GM12865 (cell line): ENCODE measurements around the gene IPO7.
"Not testable (repeated sequence)": the region's sequence is repeated elsewhere in the genome, so short reads cannot be mapped to it uniquely, and the experiment has no call there.

Experiments
- DNase-seq: peaks from one replicate; pipeline ENCODE4 v3.0.0; 2010; ENCODE audit warnings: low read depth
- H3K4me3 ChIP-seq: 2 replicates; pipeline ENCODE4 v1.5.1; 2011; ENCODE audit warnings: mild to moderate bottlenecking, low read depth, low read length, control low read depth
- TF ChIP-seq, protein P1 (sequence below): IDR thresholded peaks from 2 replicates; pipeline ENCODE4 v1.5.1; 2011; ENCODE audit warnings: low read length, control low read depth, low read depth, inconsistent platforms; ENCODE audit not compliant: insufficient read depth; ENCODE audit errors: missing control alignments

IPO7 gene

DNA sequence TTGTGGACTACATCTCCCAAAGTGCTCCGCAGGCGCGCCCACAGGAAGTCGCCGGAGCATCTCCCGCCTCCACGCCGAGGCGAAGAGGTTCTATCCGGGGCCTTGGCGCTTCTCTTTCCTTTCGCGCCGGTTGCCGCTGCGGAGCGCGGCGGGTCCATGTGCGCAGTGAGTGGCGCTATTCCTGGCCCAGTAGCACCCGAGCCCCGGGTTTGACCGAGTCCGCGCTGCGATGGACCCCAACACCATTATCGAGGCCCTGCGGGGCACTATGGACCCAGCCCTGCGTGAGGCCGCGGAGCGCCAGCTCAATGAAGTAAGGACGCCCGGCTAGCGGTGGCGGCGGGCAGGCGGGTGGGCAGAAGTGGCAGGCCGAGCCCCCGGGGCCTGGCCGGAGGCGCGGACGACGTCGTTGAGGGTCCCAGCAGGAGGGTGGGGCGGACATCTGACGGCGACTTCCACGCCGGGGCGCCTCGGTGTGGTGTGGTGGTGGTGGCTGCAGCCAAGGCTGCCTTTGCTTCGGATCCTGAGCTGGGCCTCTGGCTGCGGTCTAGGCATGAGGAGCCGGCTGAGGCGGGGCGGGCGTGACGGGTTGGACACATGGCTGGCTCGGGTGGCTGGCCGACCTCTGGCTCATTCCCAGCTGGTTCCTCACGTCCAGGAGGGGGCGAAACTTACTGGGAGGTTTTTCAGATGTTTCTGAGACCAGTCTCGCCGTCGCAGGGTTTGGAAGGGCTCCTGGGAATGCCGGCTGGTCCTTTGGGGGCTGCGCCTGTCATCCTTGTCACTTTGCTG lies at the start of gene IPO7:
Gene IPO7, plus strand, starts transcription at position 118 of the 792 bp plus-strand sequence. Its CDS starts 112 bp downstream, at position 230.
- H3K4me3 ChIP-seq, result peak within 1 kb of the TSS; percentile 82
- peak; percentile 95 for DNase-seq
- TF ChIP-seq, protein P1, sequence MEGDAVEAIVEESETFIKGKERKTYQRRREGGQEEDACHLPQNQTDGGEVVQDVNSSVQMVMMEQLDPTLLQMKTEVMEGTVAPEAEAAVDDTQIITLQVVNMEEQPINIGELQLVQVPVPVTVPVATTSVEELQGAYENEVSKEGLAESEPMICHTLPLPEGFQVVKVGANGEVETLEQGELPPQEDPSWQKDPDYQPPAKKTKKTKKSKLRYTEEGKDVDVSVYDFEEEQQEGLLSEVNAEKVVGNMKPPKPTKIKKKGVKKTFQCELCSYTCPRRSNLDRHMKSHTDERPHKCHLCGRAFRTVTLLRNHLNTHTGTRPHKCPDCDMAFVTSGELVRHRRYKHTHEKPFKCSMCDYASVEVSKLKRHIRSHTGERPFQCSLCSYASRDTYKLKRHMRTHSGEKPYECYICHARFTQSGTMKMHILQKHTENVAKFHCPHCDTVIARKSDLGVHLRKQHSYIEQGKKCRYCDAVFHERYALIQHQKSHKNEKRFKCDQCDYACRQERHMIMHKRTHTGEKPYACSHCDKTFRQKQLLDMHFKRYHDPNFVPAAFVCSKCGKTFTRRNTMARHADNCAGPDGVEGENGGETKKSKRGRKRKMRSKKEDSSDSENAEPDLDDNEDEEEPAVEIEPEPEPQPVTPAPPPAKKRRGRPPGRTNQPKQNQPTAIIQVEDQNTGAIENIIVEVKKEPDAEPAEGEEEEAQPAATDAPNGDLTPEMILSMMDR, result no peak

DNA sequence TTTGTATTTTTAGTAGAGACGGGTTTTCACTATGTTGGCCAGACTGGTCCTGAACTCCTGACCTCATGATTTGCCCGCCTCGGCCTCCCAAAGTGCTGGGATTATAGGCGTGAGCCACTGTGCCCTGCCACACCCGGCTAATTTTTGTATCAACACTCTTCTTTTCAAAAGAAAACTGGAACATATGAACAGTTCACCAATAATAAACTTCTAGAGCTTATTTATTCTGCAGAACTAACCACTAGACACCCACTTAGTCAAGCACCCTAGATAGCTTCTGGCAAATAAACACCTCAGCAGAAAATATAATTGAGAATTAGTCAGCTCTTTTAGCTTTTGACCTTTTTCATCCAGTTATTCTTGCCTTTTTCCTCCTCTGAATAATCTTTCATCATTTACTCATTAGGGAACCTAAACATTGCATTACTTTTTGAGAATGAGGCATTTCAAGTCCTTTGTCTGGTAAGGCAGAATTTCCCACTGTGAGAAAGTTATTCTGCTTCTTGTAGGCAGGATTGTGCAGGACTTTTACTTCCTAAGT lies 42.7 kb upstream of the IPO7 start:
- no peak for DNase-seq
- TF ChIP-seq, protein P1, result no peak
- no peak overlapping the region for H3K4me3 ChIP-seq

DNA sequence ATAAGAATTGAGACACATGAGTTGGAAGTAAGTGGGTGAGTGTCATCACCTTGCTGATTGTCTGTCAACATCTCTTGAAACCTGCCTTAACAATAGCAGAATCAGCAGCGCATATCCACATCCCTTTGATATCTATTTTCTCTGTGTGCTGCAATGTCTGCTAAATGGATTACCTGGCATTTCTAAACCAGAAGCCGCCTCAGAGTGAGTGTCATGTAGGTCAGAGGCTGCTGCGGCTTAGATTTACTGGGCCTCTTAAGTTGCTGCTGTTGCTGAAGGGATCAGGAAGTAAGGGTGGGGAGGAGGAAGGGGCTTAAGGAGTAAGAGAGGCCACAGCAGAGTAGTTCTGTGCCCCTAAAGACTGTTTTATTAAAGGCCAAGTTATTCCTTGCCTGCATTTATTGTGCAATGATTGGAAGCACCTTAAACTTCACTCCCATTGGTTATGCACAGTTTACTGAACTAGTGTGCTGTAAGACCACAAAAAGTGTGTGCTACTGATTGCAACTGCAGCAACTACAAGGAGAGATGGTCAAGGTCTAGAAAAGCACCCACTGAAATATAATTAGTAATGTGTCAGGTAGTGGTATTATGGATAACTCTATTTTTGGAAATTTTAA lies 40.3 kb upstream of the IPO7 start:
- DNase-seq, result no peak
- H3K4me3 ChIP-seq, result no peak overlapping the region
- TF ChIP-seq, protein P1, result no peak

DNA sequence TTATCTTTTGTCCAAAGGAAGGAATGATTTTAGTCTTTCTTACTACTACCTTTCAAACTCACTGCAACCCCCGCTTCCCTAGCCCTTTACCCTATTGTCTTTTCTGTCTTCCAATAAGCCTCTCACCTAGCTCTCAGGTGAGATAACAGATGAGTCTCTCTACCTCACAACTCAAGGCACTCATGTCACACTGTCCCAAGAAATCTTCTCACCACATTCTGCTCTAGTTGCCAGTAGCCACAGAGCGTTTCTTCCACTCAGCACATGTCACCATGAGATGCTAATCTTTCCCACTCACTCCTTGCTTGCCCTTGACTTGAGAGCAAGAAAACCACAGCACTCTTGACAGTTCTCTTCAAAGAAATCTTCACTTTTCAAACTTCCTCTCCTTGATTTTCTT lies 37.4 kb upstream of the IPO7 start:
- TF ChIP-seq, protein P1, result no peak
- H3K4me3 ChIP-seq, result no peak overlapping the region

DNA sequence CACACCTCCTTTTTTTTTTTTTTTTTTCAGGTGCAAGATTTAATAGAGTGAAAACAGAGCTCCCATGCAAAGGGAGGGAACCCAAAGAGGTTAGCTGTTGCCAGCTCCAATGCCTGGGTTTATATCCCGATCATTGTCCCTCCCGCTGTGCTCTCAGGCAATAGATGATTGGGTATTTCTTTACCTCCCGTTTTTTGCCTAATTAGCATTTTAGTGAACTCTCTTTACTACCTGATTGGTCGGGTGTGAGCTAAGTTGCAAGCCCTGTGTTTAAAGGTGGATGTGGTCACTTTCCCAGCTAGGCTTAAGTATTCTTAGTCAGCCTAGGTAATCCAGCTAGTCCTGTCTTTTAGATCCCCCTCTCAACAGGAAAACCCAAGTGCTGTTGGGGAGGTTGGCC lies 36.7 kb upstream of the IPO7 start:
- not testable (repeated sequence) for H3K4me3 ChIP-seq, DNase-seq

More for the DNA sequence above, 37.4 kb upstream of the IPO7 start:
- no peak for DNase-seq

DNA sequence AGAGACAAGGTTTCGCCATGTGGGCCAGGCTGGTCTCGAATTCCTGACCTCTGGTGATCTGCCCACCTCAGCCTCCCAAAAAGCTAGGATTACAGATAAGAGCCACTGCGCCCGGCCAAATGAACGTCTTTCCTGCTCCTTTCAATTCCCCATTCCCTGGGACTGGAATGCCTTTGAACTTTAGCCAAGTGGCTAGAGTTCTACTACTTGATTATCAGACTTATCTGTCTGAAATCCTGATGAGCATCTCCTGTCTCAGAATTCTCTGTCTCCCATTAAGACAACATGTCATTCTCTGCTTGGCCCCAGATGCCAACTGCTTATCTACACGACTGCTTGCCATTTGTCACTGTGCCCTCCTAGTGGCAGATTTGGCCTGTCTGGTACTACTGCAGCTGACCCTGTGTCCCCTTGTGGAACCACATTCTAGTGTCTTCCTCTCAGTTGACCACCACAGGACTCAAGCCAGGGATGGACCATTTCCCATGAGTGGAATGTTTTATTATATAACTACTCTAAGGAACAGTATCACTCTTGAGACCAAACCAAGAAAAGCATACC lies 33.1 kb upstream of the IPO7 start:
- TF ChIP-seq, protein P1, result no peak
- no peak overlapping the region for H3K4me3 ChIP-seq
- DNase-seq, result no peak

DNA sequence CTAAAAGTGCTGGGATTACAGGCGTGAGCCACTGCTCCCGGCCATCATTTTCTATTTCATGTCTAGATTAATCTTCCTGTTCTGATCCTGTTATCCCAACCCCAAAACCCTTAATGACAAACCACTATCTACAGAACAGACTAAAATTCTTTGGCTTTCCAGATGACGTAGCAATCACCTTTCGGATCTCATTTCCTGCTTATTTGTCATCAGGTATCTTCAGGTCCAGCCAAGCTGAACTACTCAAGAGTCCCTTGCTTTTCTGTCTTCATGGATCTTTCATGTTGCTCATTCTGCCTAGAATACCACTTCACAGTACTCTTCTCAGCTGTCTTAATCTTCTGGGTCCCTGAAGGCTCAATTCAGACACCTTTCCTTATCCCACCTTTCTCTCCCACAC lies 27.4 kb upstream of the IPO7 start:
- H3K4me3 ChIP-seq, result no peak overlapping the region
- TF ChIP-seq, protein P1, result no peak
- DNase-seq, result no peak

DNA sequence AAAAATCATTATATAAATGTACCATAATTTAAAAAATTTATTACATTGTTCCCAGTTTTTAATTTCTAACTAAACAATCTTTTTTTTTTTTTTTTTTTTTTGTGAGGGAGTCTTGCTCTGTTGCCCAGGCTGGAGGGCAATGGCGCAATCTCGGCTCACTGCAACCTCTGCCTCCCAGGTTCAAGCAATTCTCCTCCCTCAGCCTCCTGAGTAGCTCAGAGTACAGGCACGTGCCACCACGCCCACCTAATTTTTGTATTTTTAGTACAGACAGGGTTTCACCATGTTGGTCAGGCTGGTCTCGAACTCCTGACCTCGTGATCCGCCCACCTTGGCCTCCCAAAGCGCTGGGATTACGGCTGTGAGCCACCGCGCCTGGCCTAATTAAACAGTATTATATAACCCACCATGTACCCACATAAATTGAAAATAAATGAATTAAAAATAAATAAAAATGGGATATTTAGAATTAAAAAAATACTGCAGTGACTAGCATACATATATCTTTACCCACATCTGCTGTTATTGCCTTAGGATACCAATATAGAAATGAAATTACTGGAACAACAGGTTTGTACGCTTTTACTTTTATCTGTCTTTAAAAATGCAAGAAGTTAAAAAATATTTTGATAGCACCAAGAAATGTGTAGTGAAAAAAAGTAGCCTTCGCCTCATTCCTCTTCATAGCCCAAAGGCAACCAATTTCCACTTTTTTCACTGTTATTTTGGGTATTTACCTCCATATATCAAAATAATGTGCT lies 23.4 kb upstream of the IPO7 start:
- DNase-seq, H3K4me3 ChIP-seq: not testable (repeated sequence)
